HG03439 (cell line): Measurements from ENCODE around the gene ANGPTL8.

Experiments
- ATAC-seq: cut with Tn5 transposase; IDR thresholded peaks from one replicate; pipeline ENCODE4 v1.9.1; 2021; ENCODE audit warnings: mild to moderate bottlenecking, moderate library complexity; ENCODE audit not compliant: unreplicated experiment

The ANGPTL8 gene

GRCh38 chr19:11288349-11288748 lies 48.9 kb downstream of the ANGPTL8 start:
- ATAC-seq, result no peak

- no peak for ATAC-seq
These were observed 50.8 kb downstream of the ANGPTL8 start for GRCh38 chr19:11290256-11290655.

GRCh38 chr19:11291415-11291814 lies 52.0 kb downstream of the ANGPTL8 start:
- no peak for ATAC-seq
